Osteocyte (in vitro differentiated cells): ENCODE data around the gene TNK1. TPM values are rescaled to one million over a fixed set of nuclear protein-coding genes. Genes with fewer than 3 reads are reported as not detected.
"Not testable (repeated sequence)": the region's sequence is repeated elsewhere in the genome, so short reads cannot be mapped to it uniquely, and the experiment has no call there.

Experiments
- DNase-seq: peaks from one replicate; pipeline ENCODE4 v3.0.0; 2021; ENCODE audit warnings: mixed read lengths; ENCODE audit not compliant: unreplicated experiment; ENCODE audit errors: extremely low spot score
- H3K27ac Mint-ChIP-seq: one replicate; pipeline ENCODE4 v1.8.0; 2021; ENCODE audit warnings: mild to moderate bottlenecking, mixed read lengths; ENCODE audit not compliant: unreplicated experiment
- H3K27me3 Mint-ChIP-seq: one replicate; pipeline ENCODE4 v1.8.0; 2021; ENCODE audit warnings: mixed read lengths; ENCODE audit not compliant: unreplicated experiment
- H3K36me3 Mint-ChIP-seq: one replicate; pipeline ENCODE4 v1.8.0; 2021; ENCODE audit warnings: mixed read lengths; ENCODE audit not compliant: unreplicated experiment
- H3K4me1 Mint-ChIP-seq: one replicate; pipeline ENCODE4 v1.8.0; 2021; ENCODE audit warnings: mixed read lengths; ENCODE audit not compliant: unreplicated experiment
- H3K4me3 Mint-ChIP-seq: one replicate; pipeline ENCODE4 v1.8.0; 2021; ENCODE audit warnings: mild to moderate bottlenecking, moderate library complexity, mixed read lengths; ENCODE audit not compliant: unreplicated experiment
- H3K9me3 Mint-ChIP-seq: one replicate; pipeline ENCODE4 v1.8.0; 2021; ENCODE audit warnings: mixed read lengths; ENCODE audit not compliant: unreplicated experiment
- total RNA-seq: library from RNA; stranded (reverse); gene quantifications from 2 replicates; pipeline ENCODE4 v1.2.1, GENCODE V29; 2021
- TF ChIP-seq, protein P1 (sequence below): fragments of 200-600 bp; sonication (generic); IDR thresholded peaks from 2 replicates; pipeline ENCODE4 v1.5.0; 2021; ENCODE audit warnings: antibody characterized with exemption, mild to moderate bottlenecking, moderate library complexity

The TNK1 gene
- total RNA-seq, 1 donor from 2014 or later: not detected

DNA sequence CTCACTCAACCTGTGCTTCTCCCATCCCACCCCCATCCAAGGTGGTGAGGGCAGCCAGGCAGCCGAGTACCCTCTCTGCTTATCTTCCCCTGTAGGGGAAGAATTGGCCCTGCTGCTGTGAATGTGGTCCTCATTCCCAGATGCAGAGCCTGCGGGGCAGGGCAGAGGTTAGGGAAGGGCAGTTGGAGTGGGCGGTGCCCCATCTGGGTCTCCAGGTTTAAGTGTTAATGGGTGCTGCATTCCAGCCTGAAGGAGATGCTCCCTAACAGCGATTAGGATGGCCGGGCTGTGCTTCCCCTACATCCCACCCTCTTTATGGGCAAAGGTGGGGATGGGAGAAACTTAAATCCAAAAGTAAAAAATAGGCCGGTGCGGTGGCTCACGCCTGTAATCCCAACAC is 13.8 kb upstream of the TNK1 start:
- no peak for DNase-seq
- Mint-ChIP-seq H3K27me3 (peaks cover 18% of the 10 kb centered on the region), H3K27ac (no peak overlapping the region), H3K4me1 (no peaks in the 10 kb centered on the region), H3K36me3 (no peaks in the 10 kb centered on the region), H3K4me3 (no peak overlapping the region), H3K9me3 (no peaks in the 10 kb centered on the region)
- TF ChIP-seq, protein P1, sequence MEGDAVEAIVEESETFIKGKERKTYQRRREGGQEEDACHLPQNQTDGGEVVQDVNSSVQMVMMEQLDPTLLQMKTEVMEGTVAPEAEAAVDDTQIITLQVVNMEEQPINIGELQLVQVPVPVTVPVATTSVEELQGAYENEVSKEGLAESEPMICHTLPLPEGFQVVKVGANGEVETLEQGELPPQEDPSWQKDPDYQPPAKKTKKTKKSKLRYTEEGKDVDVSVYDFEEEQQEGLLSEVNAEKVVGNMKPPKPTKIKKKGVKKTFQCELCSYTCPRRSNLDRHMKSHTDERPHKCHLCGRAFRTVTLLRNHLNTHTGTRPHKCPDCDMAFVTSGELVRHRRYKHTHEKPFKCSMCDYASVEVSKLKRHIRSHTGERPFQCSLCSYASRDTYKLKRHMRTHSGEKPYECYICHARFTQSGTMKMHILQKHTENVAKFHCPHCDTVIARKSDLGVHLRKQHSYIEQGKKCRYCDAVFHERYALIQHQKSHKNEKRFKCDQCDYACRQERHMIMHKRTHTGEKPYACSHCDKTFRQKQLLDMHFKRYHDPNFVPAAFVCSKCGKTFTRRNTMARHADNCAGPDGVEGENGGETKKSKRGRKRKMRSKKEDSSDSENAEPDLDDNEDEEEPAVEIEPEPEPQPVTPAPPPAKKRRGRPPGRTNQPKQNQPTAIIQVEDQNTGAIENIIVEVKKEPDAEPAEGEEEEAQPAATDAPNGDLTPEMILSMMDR: no peak

DNA sequence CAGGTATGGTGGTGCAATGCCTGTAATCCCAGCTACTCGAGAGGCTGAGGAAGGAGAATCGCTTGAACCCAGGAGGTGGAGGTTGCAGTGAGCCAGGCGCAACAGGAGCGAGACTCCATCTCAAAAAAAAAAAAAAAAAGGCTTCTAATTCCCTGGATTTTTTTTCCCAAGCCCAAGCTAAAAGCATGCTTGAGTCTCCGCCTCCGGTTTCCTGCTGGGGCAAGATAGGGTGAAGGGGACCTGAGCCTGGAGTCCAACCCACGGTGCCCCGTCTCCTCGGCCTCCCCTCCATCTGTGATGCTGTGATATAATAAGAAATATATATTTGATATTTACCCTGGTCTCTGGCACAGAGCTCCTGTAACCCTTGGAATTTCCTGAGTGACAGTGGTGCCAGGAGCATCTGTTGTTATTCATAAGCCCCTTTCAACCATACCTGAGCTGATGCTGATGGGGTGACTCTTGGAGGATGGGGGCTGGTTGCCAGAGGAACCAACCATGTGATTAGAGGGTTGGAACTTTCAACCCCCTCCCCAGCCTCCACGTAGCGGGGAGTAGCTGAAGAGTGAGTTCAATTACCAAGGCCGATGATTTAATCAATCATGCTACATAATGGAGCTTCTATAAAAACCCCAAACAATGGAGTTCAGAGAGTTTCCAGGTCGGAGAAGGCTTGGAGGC is 12.8 kb upstream of the TNK1 start:
- no peaks in the 10 kb centered on the region for H3K9me3 Mint-ChIP-seq
- H3K27me3 Mint-ChIP-seq: peaks cover 18% of the 10 kb centered on the region
- no peaks in the 10 kb centered on the region for H3K4me1 Mint-ChIP-seq
- DNase-seq: no peak
- no peak overlapping the region for H3K27ac Mint-ChIP-seq
- TF ChIP-seq, protein P1: no peak
- H3K36me3 Mint-ChIP-seq: no peaks in the 10 kb centered on the region
- no peak overlapping the region for H3K4me3 Mint-ChIP-seq

DNA sequence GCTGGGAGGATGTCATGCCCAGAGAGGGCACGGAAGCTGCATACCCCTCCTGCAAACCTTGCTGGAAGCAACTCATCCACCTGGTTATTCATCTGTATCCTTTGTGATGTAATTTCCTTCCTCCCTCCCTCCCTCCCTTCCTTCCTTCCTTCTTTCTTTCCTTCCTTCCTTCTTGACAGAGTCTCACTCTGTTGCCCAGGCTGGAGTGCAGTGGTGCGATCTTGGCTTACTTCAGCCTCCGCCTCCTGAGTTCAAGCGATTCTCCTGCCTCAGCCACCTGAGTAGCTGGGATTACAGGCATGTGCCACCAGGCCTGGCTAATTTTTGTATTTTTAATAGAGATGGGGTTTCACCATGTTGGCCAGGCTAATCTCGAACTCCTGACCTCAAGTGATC is 12.3 kb upstream of the TNK1 start:
- H3K9me3 Mint-ChIP-seq, H3K36me3 Mint-ChIP-seq, H3K4me1 Mint-ChIP-seq, H3K4me3 Mint-ChIP-seq, DNase-seq, H3K27ac Mint-ChIP-seq: not testable (repeated sequence)
- H3K27me3 Mint-ChIP-seq: peaks cover 18% of the 10 kb centered on the region

DNA sequence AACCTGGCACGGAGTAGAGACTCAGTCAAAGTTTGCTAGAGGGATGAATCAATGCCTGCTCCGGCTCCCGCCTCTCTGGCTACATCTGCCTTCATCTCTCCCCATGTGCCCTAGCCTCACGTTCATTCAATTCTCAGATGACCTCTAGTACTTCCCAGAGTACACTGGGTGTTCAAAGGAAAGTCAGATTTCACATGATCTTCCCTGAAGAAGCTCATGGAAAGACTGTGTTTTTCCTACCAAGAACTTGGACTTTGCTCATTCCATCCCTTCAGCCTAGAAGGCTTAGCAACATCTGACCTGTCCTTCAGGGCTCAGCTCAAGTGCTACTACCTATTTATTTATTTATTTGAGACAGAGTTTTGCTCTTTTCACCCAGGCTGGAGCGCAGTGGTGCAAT is 11.1 kb upstream of the TNK1 start:
- Mint-ChIP-seq H3K27ac (no peak overlapping the region), H3K4me3 (no peak overlapping the region), H3K4me1 (no peaks in the 10 kb centered on the region), H3K36me3 (no peaks in the 10 kb centered on the region), H3K9me3 (no peaks in the 10 kb centered on the region), H3K27me3 (peaks cover 22% of the 10 kb centered on the region)
- TF ChIP-seq, protein P1: no peak
- DNase-seq: no peak

DNA sequence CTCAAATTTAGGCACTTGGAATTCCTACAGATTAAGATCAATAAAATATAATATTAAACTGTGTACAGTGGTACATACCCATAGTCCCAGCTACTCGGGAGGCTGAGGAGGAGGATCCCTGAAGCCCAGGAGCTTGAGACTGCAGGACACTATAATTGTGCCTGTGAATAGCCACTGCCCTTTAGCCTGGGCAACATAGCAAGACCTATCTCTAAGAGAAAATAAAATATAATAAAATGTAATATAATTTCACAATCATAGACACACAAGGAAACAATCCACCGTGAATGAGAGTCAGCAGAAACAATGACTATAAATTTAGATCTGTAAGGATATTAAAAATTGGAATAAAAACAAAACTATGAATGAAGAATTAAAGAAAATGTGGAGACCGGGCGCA is 10.0 kb upstream of the TNK1 start:
- Mint-ChIP-seq H3K4me1 (no peaks in the 10 kb centered on the region), H3K36me3 (no peaks in the 10 kb centered on the region), H3K4me3 (no peak overlapping the region), H3K9me3 (no peaks in the 10 kb centered on the region), H3K27me3 (peaks cover 20% of the 10 kb centered on the region), H3K27ac (no peak overlapping the region)
- TF ChIP-seq, protein P1: no peak
- DNase-seq: no peak

DNA sequence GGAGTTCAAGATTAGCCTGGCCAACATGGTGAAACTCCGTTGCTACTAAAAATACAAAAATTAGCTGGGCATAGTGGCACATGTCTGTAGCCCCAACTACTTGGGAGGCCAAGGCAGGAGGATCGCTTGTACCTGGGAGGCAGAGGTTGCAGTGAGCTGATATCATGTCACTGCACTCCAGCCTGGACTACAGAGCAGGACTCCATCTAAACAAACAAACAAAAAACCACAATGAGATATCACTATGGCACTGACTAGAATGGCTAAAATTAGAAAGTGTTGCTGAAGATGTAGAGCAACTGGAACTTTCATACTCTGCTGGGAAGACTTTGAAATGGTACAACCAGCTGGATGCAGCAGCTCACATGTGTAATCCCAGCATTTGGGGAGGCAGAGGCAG is 6.5 kb upstream of the TNK1 start:
- TF ChIP-seq, protein P1: no peak
- Mint-ChIP-seq H3K27ac (no peak overlapping the region), H3K4me3 (no peak overlapping the region), H3K9me3 (peaks cover 5% of the 10 kb centered on the region), H3K27me3 (peaks cover 22% of the 10 kb centered on the region), H3K36me3 (peaks cover 2% of the 10 kb centered on the region), H3K4me1 (no peaks in the 10 kb centered on the region)
- DNase-seq: no peak
